K562 (cell line): ENCODE results near the gene SBF1.

Experiments used
- FOXM1 ChIP-seq, 2 experiments: fragments of 450-650 bp in 1 of 2; sonication (generic) in 1 of 2; formaldehyde crosslinking in 1 of 2; IDR thresholded peaks; 2 replicates each; pipeline versions ENCODE4 v1.6.1 to v1.9.0; 2017 to 2022; ENCODE audit warnings: low read depth in 2 of 2, mild to moderate bottlenecking in 2 of 2, missing genetic modification reagents in 1 of 2, moderate library complexity in 1 of 2
- KDM1A ChIP-seq, 2 experiments: fragments of 450-650 bp; IDR thresholded peaks; 2 replicates each; pipeline ENCODE4 v1.6.1; 2016; ENCODE audit warnings: mild to moderate bottlenecking in 2 of 2
- KDM5B ChIP-seq: fragments of 200-600 bp; sonication (generic); IDR thresholded peaks from 2 replicates; pipeline ENCODE4 v1.6.1; 2012; ENCODE audit warnings: low read depth, mild to moderate bottlenecking, moderate library complexity, low read length, control low read depth, inconsistent platforms; ENCODE audit not compliant: insufficient replicate concordance
- POLR2A ChIP-seq: fragments of 450-650 bp; conservative IDR thresholded peaks from 2 replicates; pipeline ENCODE4 v1.6.1; 2016
- RBM15 ChIP-seq: fragments of 200-400 bp; formaldehyde crosslinking; IDR thresholded peaks from 2 replicates; pipeline ENCODE4 v1.6.1; 2018; ENCODE audit warnings: mild to moderate bottlenecking, low read length, moderate library complexity; ENCODE audit not compliant: insufficient read depth
- SAFB2 ChIP-seq: fragments of 200-400 bp; formaldehyde crosslinking; IDR thresholded peaks from 2 replicates; pipeline ENCODE4 v1.6.1; 2018; ENCODE audit warnings: borderline replicate concordance, low read length, low read depth, moderate library complexity; ENCODE audit not compliant: severe bottlenecking
- TAF1 ChIP-seq: IDR thresholded peaks from 2 replicates; pipeline ENCODE4 v1.6.1; 2011; ENCODE audit warnings: mild to moderate bottlenecking, low read length, moderate library complexity; ENCODE audit not compliant: insufficient read depth, control insufficient read depth, severe bottlenecking; ENCODE audit errors: extremely low read depth
- ZBED1 ChIP-seq: IDR thresholded peaks from 2 replicates; pipeline ENCODE4 v1.6.1; 2014
- ZNF263 ChIP-seq: sonication (generic); formaldehyde crosslinking; IDR thresholded peaks from 2 replicates; pipeline ENCODE4 v1.8.0; 2022; ENCODE audit warnings: mild to moderate bottlenecking, missing genetic modification reagents, borderline replicate concordance
- ZNF644 ChIP-seq: fragments of 200-800 bp; sonication (Bioruptor generic); IDR thresholded peaks from 2 replicates; pipeline ENCODE4 v1.6.1; 2016; ENCODE audit warnings: low read depth, missing genetic modification characterization, missing compliant biosample characterization

GRCh38 chr22:50508897-50509296 lies 34.1 kb upstream of the SBF1 start:
- no peak for TF ChIP-seq KDM1A (IDR thresholded peaks at IDR 0.05)
- TF ChIP-seq ZNF263, result no peak
- no peak for TF ChIP-seq POLR2A
- TF ChIP-seq RBM15, result no peak
- no peak for TF ChIP-seq TAF1
- TF ChIP-seq SAFB2, result no peak
- TF ChIP-seq KDM5B, result no peak
- no peak for TF ChIP-seq FOXM1 (IDR thresholded peaks at IDR 0.05; ENCODE audit: low read depth)
- no peak for TF ChIP-seq FOXM1 (CRISPR knock-in tag; IDR thresholded peaks at IDR 0.05; ENCODE audit: low read depth)
- no peak for TF ChIP-seq ZBED1
- no peak for TF ChIP-seq ZNF644 (tag)
